Naive thymus-derived CD4-positive, alpha-beta T cell (primary cell): ENCODE data around the gene GALNT10. TPM values are rescaled to one million over a fixed set of nuclear protein-coding genes. Genes with fewer than 3 reads are reported as not detected.

ENCODE experiments used
- ATAC-seq: fragments of 150-1000 bp; cut with Tn5 transposase; 2 replicates; pipeline ENCODE4 v1.10.0; 2021; ENCODE audit warnings: mild to moderate bottlenecking, moderate library complexity
- CTCF ChIA-PET: fragments of 350-600 bp; sonication (Branson Sonifier 250); formaldehyde crosslinking; loops from one replicate; lab custom pipeline; 2021; ENCODE audit warnings: antibody characterized with exemption; lab: Charles Lee
- POLR2A ChIA-PET: fragments of 350-600 bp; sonication (Branson Sonifier 250); formaldehyde crosslinking; loops from one replicate; lab custom pipeline; 2021; ENCODE audit warnings: antibody characterized with exemption, inconsistent platforms; lab: Charles Lee
- DNase-seq, 9 donors: peaks; one replicate each; pipeline versions ENCODE4 v3.0.0 to v3.0.0-alpha.2; 2020 to 2022; ENCODE audit warnings: mixed read lengths in 1 of 9
- H3K27ac ChIP-seq: one replicate; pipeline ENCODE4 v1.7.0; 2013; ENCODE audit warnings: mild to moderate bottlenecking, low read depth, low read length, moderate library complexity
- H3K27me3 ChIP-seq, 2 donors: one replicate each; pipeline ENCODE4 v1.7.0; 2013; ENCODE audit warnings: low read length in 2 of 2, mild to moderate bottlenecking in 2 of 2, moderate library complexity in 2 of 2; ENCODE audit not compliant: control insufficient read depth in 2 of 2, insufficient read depth in 2 of 2
- H3K36me3 ChIP-seq, 3 experiments: 1 replicate in 2 of 3; 2 replicates in 1 of 3; pipeline ENCODE4 v1.7.0; 2013; ENCODE audit warnings: low read length in 3 of 3, mild to moderate bottlenecking in 3 of 3, moderate library complexity in 1 of 3; ENCODE audit not compliant: insufficient read depth in 3 of 3, control insufficient read depth in 2 of 3
- H3K4me1 ChIP-seq, 2 donors: one replicate each; pipeline ENCODE4 v1.7.0; 2013; ENCODE audit warnings: low read length in 2 of 2, mild to moderate bottlenecking in 2 of 2, moderate library complexity in 1 of 2; ENCODE audit not compliant: control insufficient read depth in 2 of 2, insufficient read depth in 2 of 2
- H3K4me3 ChIP-seq: 2 replicates; pipeline ENCODE4 v1.7.0; 2013; ENCODE audit warnings: mild to moderate bottlenecking, low read length
- H3K9me3 ChIP-seq, 3 experiments: 1 replicate in 2 of 3; 2 replicates in 1 of 3; pipeline ENCODE4 v1.7.0; 2013; ENCODE audit warnings: low read length in 3 of 3; ENCODE audit not compliant: control insufficient read depth in 2 of 3
- H3K27ac Mint-ChIP-seq, 9 donors: one replicate each; pipeline ENCODE4 v1.8.0; 2020 to 2022; ENCODE audit warnings: mixed read lengths in 9 of 9, mild to moderate bottlenecking in 8 of 9, moderate library complexity in 5 of 9, inconsistent platforms in 2 of 9
- H3K27me3 Mint-ChIP-seq, 5 donors: one replicate each; pipeline ENCODE4 v1.8.0; 2021 to 2022; ENCODE audit warnings: mixed read lengths in 5 of 5, mild to moderate bottlenecking in 1 of 5
- H3K36me3 Mint-ChIP-seq, 5 donors: one replicate each; pipeline ENCODE4 v1.8.0; 2020 to 2022; ENCODE audit warnings: mixed read lengths in 5 of 5, mild to moderate bottlenecking in 3 of 5, inconsistent platforms in 1 of 5
- H3K4me1 Mint-ChIP-seq, 7 donors: one replicate each; pipeline ENCODE4 v1.8.0; 2020 to 2022; ENCODE audit warnings: mixed read lengths in 7 of 7, mild to moderate bottlenecking in 3 of 7, inconsistent platforms in 1 of 7
- H3K4me3 Mint-ChIP-seq, 10 donors: one replicate each; pipeline ENCODE4 v1.8.0; 2020 to 2022; ENCODE audit warnings: mild to moderate bottlenecking in 10 of 10, mixed read lengths in 10 of 10, moderate library complexity in 6 of 10, inconsistent platforms in 2 of 10
- H3K9me3 Mint-ChIP-seq, 11 donors: one replicate each; pipeline ENCODE4 v1.8.0; 2020 to 2022; ENCODE audit warnings: mixed read lengths in 11 of 11, mild to moderate bottlenecking in 4 of 11, inconsistent platforms in 1 of 11, moderate library complexity in 1 of 11
- intact Hi-C, 2 donors: fragments of 100-400 bp; cut with micrococcal nuclease; formaldehyde crosslinking; loops; one replicate each; pipeline ENCODE4 v1.15.1; 2023
- polyA plus RNA-seq, 2 donors: library from polyadenylated mRNA; unstranded; fragments of 300-500 nt; fragmentation: Illumina TruSeq; gene quantifications; one replicate each; pipeline ENCODE4 v1.2.3, GENCODE V29; 2021
- total RNA-seq, 6 experiments: library from RNA in 5 of 6; stranded (reverse) in 5 of 6; gene quantifications; 1 replicate in 5 of 6; 2 replicates in 1 of 6; pipeline ENCODE4 v1.2.3 and lab custom pipeline; 2021 to 2026

Gene GALNT10
- total and polyA plus RNA-seq, 7 experiments from 2014 or later, result 6.2 to 56.4 (median 24.8) TPM

- CTCF ChIA-PET, result interaction anchor here (0.7 to 1.2 kb wide), 2 partner anchors 31 to 76 kb away, joined by 3 to 4 read pairs; partner anchors contain the start of gene GALNT10
- H3K36me3 Mint-ChIP-seq, result peaks cover 0 to 31% (median 2%) of the 10 kb centered on the region in 5 donors
- Histone ChIP-seq H3K27ac (peak overlapping the region; percentile 51), H3K36me3 (peaks cover 0 to 4% (median 0%) of the 10 kb centered on the region in 3 experiments), H3K27me3 (no peaks in the 10 kb centered on the region), H3K4me3 (no peak overlapping the region), H3K9me3 (no peaks in the 10 kb centered on the region), H3K4me1 (peaks cover 6 to 10% of the 10 kb centered on the region in 2 donors)
- peak; percentile 91 for ATAC-seq
- H3K4me1 Mint-ChIP-seq, result peaks cover 24 to 68% (median 36%) of the 10 kb centered on the region in 7 donors
- peak overlapping the region; percentile 83 to 98 (median 94) for H3K27ac Mint-ChIP-seq
- peaks cover 0 to 5% (median 0%) of the 10 kb centered on the region in 11 donors for H3K9me3 Mint-ChIP-seq
- no peaks in the 10 kb centered on the region for H3K27me3 Mint-ChIP-seq
- POLR2A ChIA-PET, result interaction anchor here (0.9 to 2.3 kb wide), 3 partner anchors 29 to 182 kb away, joined by 3 to 10 read pairs (median 3); partner anchors contain the start of genes FAM114A2, GALNT10 and MFAP3
- intact Hi-C loops, result loop anchor here (1.0 to 2.0 kb wide), 3 partner anchors 19 to 31 kb away; partner anchors contain the start of gene GALNT10 (in 2 of the 2)
- peak in 8 of 9 donors; percentile 29 to 63 (median 46) for DNase-seq
- peak overlapping the region in 7 of 10 donors; percentile 2 to 71 (median 53) for H3K4me3 Mint-ChIP-seq
These were observed 30.9 kb downstream of the GALNT10 start for GRCh38 chr5:154221371-154221896.

- ATAC-seq (no peak), DNase-seq (no peak)
- peak overlapping the region in 7 of 9 donors; percentile 88 to 98 (median 95) for H3K27ac Mint-ChIP-seq
- peaks cover 6 to 10% of the 10 kb centered on the region in 2 donors for H3K4me1 ChIP-seq
- H3K36me3 Mint-ChIP-seq, result peaks cover 5 to 40% (median 12%) of the 10 kb centered on the region in 5 donors
- ChIA-PET POLR2A (interaction anchor here (1.5 to 2.3 kb wide), 3 partner anchors 19 to 183 kb away, joined by 3 to 10 read pairs (median 3); partner anchors contain the start of genes FAM114A2, GALNT10 and MFAP3), CTCF (no interaction called here)
- no peaks in the 10 kb centered on the region for H3K9me3 ChIP-seq
- H3K4me1 Mint-ChIP-seq, result peaks cover 20 to 59% (median 29%) of the 10 kb centered on the region in 7 donors
- no peaks in the 10 kb centered on the region for H3K27me3 ChIP-seq
- intact Hi-C loops, result no loop called here
- peaks cover 0 to 4% (median 0%) of the 10 kb centered on the region in 3 experiments for H3K36me3 ChIP-seq
- peaks cover 0 to 11% (median 3%) of the 10 kb centered on the region in 11 donors for H3K9me3 Mint-ChIP-seq
- H3K4me3 Mint-ChIP-seq, result peak overlapping the region in 1 of 10 donors; percentile 55
- no peaks in the 10 kb centered on the region for H3K27me3 Mint-ChIP-seq
- H3K4me3 ChIP-seq, result no peak overlapping the region
- no peak overlapping the region for H3K27ac ChIP-seq
These were observed 31.9 kb downstream of the GALNT10 start for GRCh38 chr5:154222414-154222813.

- DNase-seq (no peak), ATAC-seq (no peak)
- ChIA-PET POLR2A (interaction anchor here (1.5 kb wide), 1 partner anchor 20 kb away, joined by 3 read pairs; no protein-coding TSS in a partner anchor), CTCF (no interaction called here)
- peaks cover 20 to 64% (median 29%) of the 10 kb centered on the region in 7 donors for H3K4me1 Mint-ChIP-seq
- intact Hi-C loops, result no loop called here
- H3K36me3 Mint-ChIP-seq, result peaks cover 10 to 50% (median 21%) of the 10 kb centered on the region in 5 donors
- H3K27me3 Mint-ChIP-seq, result no peaks in the 10 kb centered on the region
- no peak overlapping the region for H3K4me3 ChIP-seq
- no peak overlapping the region for H3K27ac ChIP-seq
- H3K27ac Mint-ChIP-seq, result peak overlapping the region in 3 of 9 donors; percentile 31 to 94 (median 51)
- no peaks in the 10 kb centered on the region for H3K27me3 ChIP-seq
- H3K9me3 ChIP-seq, result no peaks in the 10 kb centered on the region
- H3K9me3 Mint-ChIP-seq, result peaks cover 0 to 20% (median 8%) of the 10 kb centered on the region in 11 donors
- peaks cover 0 to 4% (median 0%) of the 10 kb centered on the region in 3 experiments for H3K36me3 ChIP-seq
- peak overlapping the region in 1 of 10 donors; percentile 20 for H3K4me3 Mint-ChIP-seq
- peaks cover 6 to 10% of the 10 kb centered on the region in 2 donors for H3K4me1 ChIP-seq
These were observed 32.8 kb downstream of the GALNT10 start for GRCh38 chr5:154223320-154223719.

GRCh38 chr5:154227090-154227489 lies 36.6 kb downstream of the GALNT10 start:
- no peak overlapping the region for H3K27ac ChIP-seq
- no peak overlapping the region for H3K4me3 ChIP-seq
- peaks cover 15 to 46% (median 28%) of the 10 kb centered on the region in 5 donors for H3K36me3 Mint-ChIP-seq
- H3K27me3 Mint-ChIP-seq, result no peaks in the 10 kb centered on the region
- no peak for ATAC-seq
- intact Hi-C loops, result no loop called here
- no peaks in the 10 kb centered on the region for H3K9me3 ChIP-seq
- H3K4me3 Mint-ChIP-seq, result no peak overlapping the region
- CTCF ChIA-PET, result interaction anchor here (1.1 kb wide), 1 partner anchor 30 kb away, joined by 3 read pairs; no protein-coding TSS in a partner anchor
- POLR2A ChIA-PET, result no interaction called here
- no peaks in the 10 kb centered on the region for H3K4me1 ChIP-seq
- peaks cover 8 to 55% (median 17%) of the 10 kb centered on the region in 7 donors for H3K4me1 Mint-ChIP-seq
- DNase-seq, result no peak
- no peaks in the 10 kb centered on the region for H3K27me3 ChIP-seq
- peaks cover 0 to 21% (median 8%) of the 10 kb centered on the region in 11 donors for H3K9me3 Mint-ChIP-seq
- no peaks in the 10 kb centered on the region for H3K36me3 ChIP-seq
- H3K27ac Mint-ChIP-seq, result no peak overlapping the region

- H3K4me3 Mint-ChIP-seq, result peak overlapping the region in 1 of 10 donors; percentile 34
- ChIA-PET POLR2A (no interaction called here), CTCF (no interaction called here)
- no peaks in the 10 kb centered on the region for H3K4me1 ChIP-seq
- H3K36me3 Mint-ChIP-seq, result peaks cover 15 to 48% (median 28%) of the 10 kb centered on the region in 5 donors
- H3K4me1 Mint-ChIP-seq, result peaks cover 0 to 50% (median 14%) of the 10 kb centered on the region in 7 donors
- no peaks in the 10 kb centered on the region for H3K27me3 Mint-ChIP-seq
- H3K9me3 ChIP-seq, result no peaks in the 10 kb centered on the region
- peak overlapping the region in 1 of 9 donors; percentile 9 for H3K27ac Mint-ChIP-seq
- H3K27ac ChIP-seq, result no peak overlapping the region
- peaks cover 0 to 21% (median 8%) of the 10 kb centered on the region in 11 donors for H3K9me3 Mint-ChIP-seq
- ATAC-seq, result no peak
- intact Hi-C loops, result no loop called here
- no peak overlapping the region for H3K4me3 ChIP-seq
- no peak for DNase-seq
- no peaks in the 10 kb centered on the region for H3K27me3 ChIP-seq
- H3K36me3 ChIP-seq, result no peaks in the 10 kb centered on the region
These were observed 38.2 kb downstream of the GALNT10 start for GRCh38 chr5:154228696-154229095.

- H3K4me1 Mint-ChIP-seq, result peaks cover 0 to 62% (median 18%) of the 10 kb centered on the region in 7 donors
- no peak overlapping the region for H3K4me3 Mint-ChIP-seq
- no peaks in the 10 kb centered on the region for H3K9me3 ChIP-seq
- no peak overlapping the region for H3K27ac ChIP-seq
- POLR2A ChIA-PET, result interaction anchor here (1.1 kb wide), 1 partner anchor 14 kb away, joined by 4 read pairs; no protein-coding TSS in a partner anchor
- no peak overlapping the region for H3K4me3 ChIP-seq
- no peak for DNase-seq
- ATAC-seq, result no peak
- H3K9me3 Mint-ChIP-seq, result peaks cover 0 to 21% (median 8%) of the 10 kb centered on the region in 11 donors
- no peaks in the 10 kb centered on the region for H3K27me3 Mint-ChIP-seq
- no peaks in the 10 kb centered on the region for H3K4me1 ChIP-seq
- H3K27me3 ChIP-seq, result no peaks in the 10 kb centered on the region
- no peaks in the 10 kb centered on the region for H3K36me3 ChIP-seq
- H3K36me3 Mint-ChIP-seq, result peaks cover 15 to 43% (median 27%) of the 10 kb centered on the region in 5 donors
- intact Hi-C loops, result no loop called here
- no peak overlapping the region for H3K27ac Mint-ChIP-seq
- CTCF ChIA-PET, result interaction anchor here (0.9 kb wide), 1 partner anchor 34 kb away, joined by 3 read pairs; no protein-coding TSS in a partner anchor
These were observed 40.0 kb downstream of the GALNT10 start for GRCh38 chr5:154230526-154230925.
